H1 (cell line): ENCODE measurements around the gene STAT4. TPM values are rescaled to one million over a fixed set of nuclear protein-coding genes. Genes with fewer than 3 reads are reported as not detected.

Experiments used
- ASH2L ChIP-seq: fragments of 200-600, 300-600 bp; sonication (generic); IDR thresholded peaks from one replicate; pipeline ENCODE4 v1.7.1; 2017; ENCODE audit warnings: low read length
- CHD7 ChIP-seq: fragments of 300-600 bp; sonication (generic); IDR thresholded peaks from 2 replicates; pipeline ENCODE4 v1.7.1; 2012; ENCODE audit warnings: low read length, moderate library complexity, mild to moderate bottlenecking, inconsistent platforms; ENCODE audit not compliant: insufficient replicate concordance
- EGR1 ChIP-seq: IDR thresholded peaks from 2 replicates; pipeline ENCODE4 v1.6.1; 2011; ENCODE audit warnings: low read depth, low read length, borderline replicate concordance
- KDM5A ChIP-seq: fragments of 200-600 bp; IDR thresholded peaks from 2 replicates; pipeline ENCODE4 v1.7.1; 2012; ENCODE audit warnings: mild to moderate bottlenecking, low read length, inconsistent platforms, mixed read lengths
- MAFK ChIP-seq: IDR thresholded peaks from 2 replicates; pipeline ENCODE4 v1.6.1; 2012; ENCODE audit warnings: low read depth, mild to moderate bottlenecking, improper control_type of control experiment, low read length
- NRF1 ChIP-seq: IDR thresholded peaks from 2 replicates; pipeline ENCODE4 v1.6.1; 2011; ENCODE audit warnings: mild to moderate bottlenecking, low read depth, low read length, improper control_type of control experiment
- PHF8 ChIP-seq: fragments of 200-600 bp; sonication (generic); conservative IDR thresholded peaks from 2 replicates; pipeline ENCODE4 v1.7.1; 2012; ENCODE audit warnings: low read depth, mild to moderate bottlenecking, inconsistent platforms, low read length, moderate library complexity
- RFX5 ChIP-seq: IDR thresholded peaks from 2 replicates; pipeline ENCODE4 v1.6.1; 2011; ENCODE audit warnings: low read depth, low read length, improper control_type of control experiment, borderline replicate concordance
- SP2 ChIP-seq: IDR thresholded peaks from 2 replicates; pipeline ENCODE4 v1.6.1; 2012; ENCODE audit warnings: mild to moderate bottlenecking, low read length, inconsistent platforms
- SP4 ChIP-seq: IDR thresholded peaks from 2 replicates; pipeline ENCODE4 v1.6.1; 2012; ENCODE audit warnings: low read length, inconsistent platforms
- TBP ChIP-seq: IDR thresholded peaks from 2 replicates; pipeline ENCODE4 v1.6.1; 2011; ENCODE audit warnings: low read depth, low read length, improper control_type of control experiment
- polyA plus RNA-seq, 7 experiments: library from polyadenylated mRNA; depleted of rRNA in 3 of 7; stranded (reverse) in 5 of 7; unstranded in 2 of 7; fragments of >200 nt in 5 of 7; fragments of 200-250 nt in 2 of 7; gene quantifications; 1 replicate in 5 of 7; 2 replicates in 1 of 7; 4 replicates in 1 of 7; pipeline versions ENCODE4 v1.2.1 to v1.2.3, GENCODE V29; 2011 to 2013; ENCODE audit warnings: missing spikeins in 2 of 7, mixed read lengths in 2 of 7
- total RNA-seq: library from RNA; stranded (reverse); fragmentation: NEBNext Ultra II Directional; extraction: Animal tissue kit (Norgen Biotek cat#: 25700); gene quantifications from 2 replicates; pipeline ENCODE4 v1.2.1, GENCODE V29; 2021

The STAT4 gene
- total and polyA plus RNA-seq, 2 of the 8 experiments (the other 6 are each of a cell fraction or from before 2014, with no cell fraction given), result 0.36 to 0.63 TPM

- TF ChIP-seq CHD7 (no peak), MAFK (no peak), SP2 (no peak), PHF8 (no peak), RFX5 (no peak), TBP (no peak), SP4 (no peak), NRF1 (no peak), EGR1 (no peak), KDM5A (no peak), ASH2L (no peak)
These were observed 141.0 kb downstream of the STAT4 start (continued) for GRCh38 chr2:191009541-191010374.
